Osteoblast (primary cell): ENCODE results near the gene PTX4. TPM values are rescaled to one million over a fixed set of nuclear protein-coding genes. Genes with fewer than 3 reads are reported as not detected.
A peak's percentile ranks its signal among the peaks of the same experiment; 100 is the strongest.

Source experiments
- DNase-seq: peaks from one replicate; pipeline ENCODE4 v3.0.0; 2011; ENCODE audit warnings: low spot score, mixed read lengths; ENCODE audit not compliant: insufficient read length; ENCODE audit errors: missing footprints
- H2AFZ ChIP-seq: 2 replicates; pipeline ENCODE4 v1.6.0; 2011; ENCODE audit warnings: mild to moderate bottlenecking, low read length
- H3K27ac ChIP-seq: 2 replicates; pipeline ENCODE4 v1.5.1; 2011; ENCODE audit warnings: mild to moderate bottlenecking, low read depth, low read length, moderate library complexity
- H3K27me3 ChIP-seq: 2 replicates; pipeline ENCODE4 v1.6.0; 2012; ENCODE audit warnings: mild to moderate bottlenecking, control low read depth, inconsistent platforms, low read length, moderate library complexity; ENCODE audit not compliant: insufficient read depth
- H3K36me3 ChIP-seq: 2 replicates; pipeline ENCODE4 v1.5.1; 2011; ENCODE audit warnings: mild to moderate bottlenecking, low read length, control low read depth, moderate library complexity; ENCODE audit not compliant: insufficient read depth
- H3K4me1 ChIP-seq: 2 replicates; pipeline ENCODE4 v1.5.1; 2011; ENCODE audit warnings: mild to moderate bottlenecking, low read length, control low read depth, moderate library complexity; ENCODE audit not compliant: insufficient read depth
- H3K4me2 ChIP-seq: 2 replicates; pipeline ENCODE4 v1.6.0; 2011; ENCODE audit warnings: mild to moderate bottlenecking, low read length; ENCODE audit not compliant: insufficient read depth
- H3K4me3 ChIP-seq: fragments of 200-600 bp; sonication (generic); 3 replicates; pipeline ENCODE4 v1.5.1; 2012; ENCODE audit warnings: mild to moderate bottlenecking, low read length, inconsistent platforms; ENCODE audit not compliant: insufficient read depth
- H3K79me2 ChIP-seq: 2 replicates; pipeline ENCODE4 v1.6.0; 2012; ENCODE audit warnings: mild to moderate bottlenecking, low read length, control low read depth, inconsistent platforms; ENCODE audit not compliant: insufficient read depth
- H3K9me3 ChIP-seq: 2 replicates; pipeline ENCODE4 v1.5.1; 2011; ENCODE audit warnings: low read depth, low read length, control low read depth
- H4K20me1 ChIP-seq: 2 replicates; pipeline ENCODE4 v1.6.0; 2012; ENCODE audit warnings: mild to moderate bottlenecking, low read length, control low read depth; ENCODE audit not compliant: insufficient read depth
- total RNA-seq: library from RNA; depleted of rRNA; stranded (reverse); fragments of >200 nt; gene quantifications from 2 replicates; pipeline ENCODE4 v1.2.3, GENCODE V29; 2012
- TF ChIP-seq, protein P1 (sequence below): IDR thresholded peaks from 2 replicates; pipeline ENCODE4 v1.5.1; 2011; ENCODE audit warnings: mild to moderate bottlenecking, low read depth, low read length, moderate library complexity; ENCODE audit errors: extremely low read depth

The PTX4 gene
- total RNA-seq, 1 donor, result not detected

DNA sequence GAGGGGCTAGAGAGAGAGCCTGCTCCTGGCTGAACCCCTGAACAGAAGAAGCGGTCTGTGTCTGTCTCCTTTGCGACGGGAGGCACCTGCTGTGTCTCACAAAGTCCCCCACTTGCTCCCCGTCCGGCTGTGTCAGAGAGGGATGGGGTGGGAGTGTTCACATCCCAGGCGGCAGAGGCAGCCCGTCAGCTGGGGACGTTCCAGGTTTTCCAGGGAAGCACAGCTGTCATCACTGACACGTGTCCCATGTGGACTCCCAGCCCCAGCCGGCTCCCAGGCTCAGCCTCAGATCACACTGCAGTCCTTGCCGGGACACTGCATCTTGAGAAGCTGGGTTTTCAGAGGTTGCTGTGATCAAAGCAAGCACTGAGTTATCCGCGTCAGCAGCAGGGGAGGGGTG, 6.0 kb upstream of the PTX4 start:
- Histone ChIP-seq H2AFZ (peak overlapping the region; percentile 31), H3K27ac (no peak overlapping the region), H3K4me3 (peak overlapping the region; percentile 85), H3K4me2 (peak overlapping the region; percentile 97), H3K79me2 (peaks cover 38% of the 10 kb centered on the region), H3K4me1 (peaks cover 9% of the 10 kb centered on the region), H3K27me3 (no peaks in the 10 kb centered on the region), H4K20me1 (peaks cover 7% of the 10 kb centered on the region), H3K9me3 (no peaks in the 10 kb centered on the region), H3K36me3 (peaks cover 16% of the 10 kb centered on the region)
- DNase-seq, result no peak
- TF ChIP-seq, protein P1, sequence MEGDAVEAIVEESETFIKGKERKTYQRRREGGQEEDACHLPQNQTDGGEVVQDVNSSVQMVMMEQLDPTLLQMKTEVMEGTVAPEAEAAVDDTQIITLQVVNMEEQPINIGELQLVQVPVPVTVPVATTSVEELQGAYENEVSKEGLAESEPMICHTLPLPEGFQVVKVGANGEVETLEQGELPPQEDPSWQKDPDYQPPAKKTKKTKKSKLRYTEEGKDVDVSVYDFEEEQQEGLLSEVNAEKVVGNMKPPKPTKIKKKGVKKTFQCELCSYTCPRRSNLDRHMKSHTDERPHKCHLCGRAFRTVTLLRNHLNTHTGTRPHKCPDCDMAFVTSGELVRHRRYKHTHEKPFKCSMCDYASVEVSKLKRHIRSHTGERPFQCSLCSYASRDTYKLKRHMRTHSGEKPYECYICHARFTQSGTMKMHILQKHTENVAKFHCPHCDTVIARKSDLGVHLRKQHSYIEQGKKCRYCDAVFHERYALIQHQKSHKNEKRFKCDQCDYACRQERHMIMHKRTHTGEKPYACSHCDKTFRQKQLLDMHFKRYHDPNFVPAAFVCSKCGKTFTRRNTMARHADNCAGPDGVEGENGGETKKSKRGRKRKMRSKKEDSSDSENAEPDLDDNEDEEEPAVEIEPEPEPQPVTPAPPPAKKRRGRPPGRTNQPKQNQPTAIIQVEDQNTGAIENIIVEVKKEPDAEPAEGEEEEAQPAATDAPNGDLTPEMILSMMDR, result no peak

DNA sequence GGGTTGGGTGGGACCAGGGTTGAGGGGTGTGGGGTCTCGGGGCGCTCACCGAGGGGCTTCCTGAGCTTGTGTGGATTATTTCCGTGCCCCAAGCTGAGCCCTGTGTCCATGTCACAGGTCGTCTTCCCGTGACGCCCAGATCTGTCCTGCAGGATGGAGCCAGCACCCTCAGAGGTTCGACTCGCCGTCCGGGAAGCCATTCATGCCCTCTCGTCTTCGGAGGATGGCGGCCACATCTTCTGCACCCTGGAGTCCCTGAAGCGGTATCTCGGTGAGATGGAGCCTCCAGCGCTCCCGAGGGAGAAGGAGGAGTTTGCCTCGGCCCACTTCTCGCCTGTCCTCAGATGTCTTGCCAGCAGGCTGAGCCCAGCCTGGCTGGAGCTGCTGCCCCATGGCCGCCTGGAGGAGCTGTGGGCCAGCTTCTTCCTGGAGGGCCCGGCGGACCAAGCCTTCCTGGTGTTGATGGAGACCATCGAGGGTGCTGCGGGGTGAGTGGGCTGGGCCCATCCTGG, 5.4 kb upstream of the PTX4 start:
- Histone ChIP-seq H4K20me1 (peaks cover 7% of the 10 kb centered on the region), H3K27me3 (no peaks in the 10 kb centered on the region), H3K9me3 (no peaks in the 10 kb centered on the region), H3K4me2 (peak overlapping the region; percentile 97), H2AFZ (peak overlapping the region; percentile 88), H3K79me2 (peaks cover 38% of the 10 kb centered on the region), H3K4me3 (peak overlapping the region; percentile 85), H3K4me1 (peaks cover 9% of the 10 kb centered on the region), H3K27ac (peak overlapping the region; percentile 84), H3K36me3 (peaks cover 16% of the 10 kb centered on the region)
- DNase-seq, result peak; percentile 100
- TF ChIP-seq, protein P1, result peak; percentile 77

DNA sequence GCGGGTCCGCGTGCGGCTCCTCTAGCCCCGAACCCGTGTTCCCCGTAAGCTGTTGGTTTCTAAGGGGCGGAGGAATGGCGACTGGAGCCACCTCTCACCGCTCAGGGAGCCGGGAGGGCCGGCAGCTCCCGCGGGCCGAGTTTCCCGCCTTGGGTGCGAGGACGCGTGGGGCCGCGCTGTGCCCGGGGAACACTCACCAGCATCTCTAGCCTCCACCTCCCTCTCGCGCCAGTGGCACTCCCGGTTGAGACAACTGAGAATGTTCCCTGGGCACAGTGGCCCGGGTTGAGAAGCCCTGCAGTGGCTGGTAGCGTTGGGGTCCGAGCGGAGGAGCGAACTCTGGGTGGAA, 5.0 kb upstream of the PTX4 start:
- Histone ChIP-seq H3K27me3 (no peaks in the 10 kb centered on the region), H3K4me3 (peak overlapping the region; percentile 85), H2AFZ (peak overlapping the region; percentile 88), H3K27ac (peak overlapping the region; percentile 84), H3K79me2 (peaks cover 38% of the 10 kb centered on the region), H3K9me3 (no peaks in the 10 kb centered on the region), H4K20me1 (peaks cover 7% of the 10 kb centered on the region), H3K4me2 (peak overlapping the region; percentile 97), H3K36me3 (peaks cover 14% of the 10 kb centered on the region), H3K4me1 (peaks cover 9% of the 10 kb centered on the region)
- TF ChIP-seq, protein P1, result no peak
- peak; percentile 96 for DNase-seq

DNA sequence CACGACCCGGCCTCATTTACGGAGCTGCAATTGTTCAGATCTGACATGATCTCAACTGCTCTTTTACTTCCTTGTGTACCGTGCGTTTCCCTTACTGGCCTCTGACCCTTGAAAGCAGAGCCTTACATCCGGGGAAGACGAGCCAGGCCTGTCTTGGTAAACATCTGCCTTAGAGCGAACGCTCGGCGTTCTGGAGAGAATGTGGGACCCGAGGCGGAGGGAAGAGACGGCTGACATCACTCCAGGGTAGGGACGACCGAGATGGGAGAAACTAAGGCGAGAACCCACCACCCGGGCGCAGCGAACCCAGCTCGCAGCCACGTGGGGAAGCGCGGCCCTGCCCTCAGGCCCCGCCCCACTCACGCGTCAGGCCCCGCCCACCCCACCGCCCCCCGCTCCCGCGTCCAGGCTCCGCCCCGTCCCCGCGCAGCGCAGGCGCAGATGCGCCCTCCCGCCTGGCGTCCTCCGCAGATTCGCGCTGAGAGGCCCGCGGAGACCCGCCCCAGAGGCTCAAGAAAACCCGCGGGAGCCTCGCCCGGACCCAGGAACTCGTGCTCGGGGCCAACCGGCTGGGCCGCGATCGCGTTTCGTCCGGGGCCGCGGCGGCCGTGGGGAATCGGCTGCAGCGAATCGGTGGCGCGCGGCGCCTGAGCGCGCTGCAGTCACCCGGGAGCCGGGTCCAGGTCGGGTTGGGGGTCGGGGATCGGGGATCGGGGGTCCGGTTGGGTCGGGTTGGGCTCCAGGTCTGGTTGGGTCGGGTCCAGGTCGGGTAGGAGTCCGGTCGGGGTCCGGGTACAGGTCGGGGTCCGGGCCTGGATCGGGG, 4.4 kb upstream of the PTX4 start, which contains the start of gene TELO2:
TELO2 (plus strand) TSS at position 438 of the 823 bp plus-strand sequence. CDS start 922 bp downstream, outside the sequence.
- H3K36me3 ChIP-seq, result peaks cover 14% of the 10 kb centered on the region
- H3K9me3 ChIP-seq, result no peaks in the 10 kb centered on the region
- TF ChIP-seq, protein P1, result no peak
- peak within 1 kb of the TSS; percentile 84 for H3K27ac ChIP-seq
- DNase-seq, result peak; percentile 100
- peak within 1 kb of the TSS; percentile 85 for H3K4me3 ChIP-seq
- H3K79me2 ChIP-seq, result peaks cover 38% of the 10 kb centered on the region
- no peaks in the 10 kb centered on the region for H3K27me3 ChIP-seq
- peaks cover 9% of the 10 kb centered on the region for H3K4me1 ChIP-seq
- peaks cover 7% of the 10 kb centered on the region for H4K20me1 ChIP-seq
- peak within 1 kb of the TSS; percentile 97 for H3K4me2 ChIP-seq
- H2AFZ ChIP-seq, result peak within 1 kb of the TSS; percentile 100
